C4-2B (cell line): Measurements from ENCODE around the gene GNG3.

Source experiments
- CTCF ChIP-seq: fragments of 450-650 bp; conservative IDR thresholded peaks from 2 replicates; pipeline ENCODE4 v1.5.1; 2017; ENCODE audit warnings: mild to moderate bottlenecking
- ZFX ChIP-seq: fragments of 450-650 bp; IDR thresholded peaks from 2 replicates; pipeline ENCODE4 v1.6.1; 2017

- TF ChIP-seq CTCF (no peak), ZFX (no peak)
Observed at GRCh38 chr11:62732830-62733229, 25.4 kb downstream of the GNG3 start.
